Esophagus squamous epithelium (tissue), 5 donors: ENCODE data around the gene ERCC5. TPM values are rescaled to one million over a fixed set of nuclear protein-coding genes. Genes with fewer than 3 reads are reported as not detected.

Experiments
- DNase-seq: peaks from one replicate; lab custom pipeline; 2025; lab: John Stamatoyannopoulos, UW
- H3K27ac ChIP-seq, 4 donors: fragments of 200-600 bp; sonication (generic); one replicate each; pipeline ENCODE4 v1.5.1; 2016 to 2019; ENCODE audit warnings: mild to moderate bottlenecking in 1 of 4
- H3K27me3 ChIP-seq, 4 donors: fragments of 200-600 bp; sonication (generic); 1 replicate in 3 of 4; 2 replicates in 1 of 4; pipeline versions ENCODE4 v1.5.1 to v1.6.0; 2017 to 2021; ENCODE audit warnings: antibody characterized with exemption in 1 of 4
- H3K36me3 ChIP-seq, 3 donors: fragments of 200-600 bp; sonication (generic); one replicate each; pipeline ENCODE4 v1.5.1; 2016 to 2019
- H3K4me1 ChIP-seq, 3 donors: fragments of 200-600 bp; sonication (generic); one replicate each; pipeline ENCODE4 v1.5.1; 2017 to 2019
- H3K4me3 ChIP-seq, 4 donors: fragments of 200-600 bp; sonication (generic); 1 replicate in 3 of 4; 2 replicates in 1 of 4; pipeline ENCODE4 v1.5.1; 2016 to 2019; ENCODE audit warnings: mild to moderate bottlenecking in 2 of 4, moderate library complexity in 1 of 4
- H3K9me3 ChIP-seq, 3 donors: fragments of 200-600 bp; sonication (generic); one replicate each; pipeline ENCODE4 v1.5.1; 2016 to 2019
- CTCF ChIP-seq, 6 experiments: fragments of 450-650 bp in 4 of 6; fragments of 200-600 bp in 2 of 6; sonication (generic) in 2 of 6; IDR thresholded peaks; one replicate each; pipeline ENCODE4 v1.5.1; 2016 to 2019; ENCODE audit warnings: antibody characterized with exemption in 6 of 6, mild to moderate bottlenecking in 4 of 6, moderate library complexity in 4 of 6
- POLR2A ChIP-seq, 4 donors: fragments of 450-650 bp; IDR thresholded peaks; one replicate each; pipeline ENCODE4 v1.6.1; 2017; ENCODE audit warnings: antibody characterized with exemption in 4 of 4, mild to moderate bottlenecking in 4 of 4, moderate library complexity in 3 of 4
- WGBS, 2 donors: methylation state at CpG; one replicate each; pipeline ENCODE4 v1.1.5; 2018; 5-methylcytosine and 5-hydroxymethylcytosine counted together
- intact Hi-C: fragments of 100-400 bp; cut with DNase I; formaldehyde crosslinking; loops from one replicate; pipeline ENCODE4 v1.15.0; 2022
- total RNA-seq, 4 donors: library from RNA; depleted of rRNA; stranded (reverse); fragments of >200 nt; gene quantifications; one replicate each; pipeline ENCODE4 v1.1.0, GENCODE V29; 2016
- donor health status: DM: yes; HTN: yes; CAD: no.

ERCC5 gene
- total RNA-seq, 4 donors from 2014 or later: 34.9 to 70.1 (median 48.3) TPM

- intact Hi-C loops: no loop called here
- no peak for TF ChIP-seq CTCF (IDR thresholded peaks at IDR 0.05)
- TF ChIP-seq POLR2A (IDR thresholded peaks at IDR 0.05): no peak
These were observed 62.2 kb downstream of the ERCC5 start for GRCh38 chr13:102907886-102908515.

GRCh38 chr13:102909971-102910370 lies 64.1 kb downstream of the ERCC5 start:
- intact Hi-C loops: no loop called here
- H3K9me3 ChIP-seq: no peaks in the 10 kb centered on the region
- peaks cover 8 to 41% (median 8%) of the 10 kb centered on the region in 3 donors for H3K4me1 ChIP-seq
- H3K4me3 ChIP-seq: no peak overlapping the region
- no peak for TF ChIP-seq POLR2A (IDR thresholded peaks at IDR 0.05)
- TF ChIP-seq CTCF (IDR thresholded peaks at IDR 0.05): no peak
- H3K27me3 ChIP-seq: no peaks in the 10 kb centered on the region
- no peak for DNase-seq
- 85 to 100% methylated on average over 3 of the region's 3 CpGs for WGBS, 2 donors
- H3K27ac ChIP-seq: no peak overlapping the region
- no peaks in the 10 kb centered on the region for H3K36me3 ChIP-seq

More at GRCh38 chr13:102907886-102908515, 62.2 kb downstream of the ERCC5 start:
- Histone ChIP-seq H3K36me3 (no peaks in the 10 kb centered on the region), H3K27ac (no peak overlapping the region), H3K4me3 (no peak overlapping the region), H3K27me3 (no peaks in the 10 kb centered on the region), H3K9me3 (no peaks in the 10 kb centered on the region), H3K4me1 (peaks cover 0 to 24% (median 4%) of the 10 kb centered on the region in 3 donors)
- DNase-seq: no peak
- WGBS, 2 donors: 46 to 52% methylated on average over 4 of the region's 4 CpGs

GRCh38 chr13:102911336-102911735 lies 65.5 kb downstream of the ERCC5 start:
- WGBS, 2 donors: 33 to 51% methylated on average over 6 of the region's 6 CpGs
- DNase-seq: no peak
- H3K4me3 ChIP-seq: no peak overlapping the region
- H3K4me1 ChIP-seq: peaks cover 8 to 41% (median 8%) of the 10 kb centered on the region in 3 donors
- no peaks in the 10 kb centered on the region for H3K27me3 ChIP-seq
- H3K36me3 ChIP-seq: no peaks in the 10 kb centered on the region
- peak overlapping the region in 1 of 4 donors; percentile 48 for H3K27ac ChIP-seq
- H3K9me3 ChIP-seq: no peaks in the 10 kb centered on the region
- intact Hi-C loops: no loop called here
- no peak for TF ChIP-seq CTCF (IDR thresholded peaks at IDR 0.05)
- TF ChIP-seq POLR2A (IDR thresholded peaks at IDR 0.05): no peak

GRCh38 chr13:102912599-102912998 lies 66.8 kb downstream of the ERCC5 start:
- TF ChIP-seq POLR2A (IDR thresholded peaks at IDR 0.05) (no peak), CTCF (IDR thresholded peaks at IDR 0.05) (no peak)
- Histone ChIP-seq H3K9me3 (no peaks in the 10 kb centered on the region), H3K27me3 (no peaks in the 10 kb centered on the region), H3K36me3 (no peaks in the 10 kb centered on the region), H3K4me3 (no peak overlapping the region), H3K27ac (peak overlapping the region in 1 of 4 donors; percentile 13), H3K4me1 (peaks cover 8 to 41% (median 8%) of the 10 kb centered on the region in 3 donors)
- WGBS, 2 donors: 35 to 62% methylated on average over 3 of the region's 3 CpGs
- intact Hi-C loops: no loop called here
- no peak for DNase-seq

- no peak for DNase-seq
- H3K4me1 ChIP-seq: peaks cover 8 to 41% (median 8%) of the 10 kb centered on the region in 3 donors
- 13 to 18% methylated on average over 7 of the region's 7 CpGs for WGBS, 2 donors
These were observed 68.1 kb downstream of the ERCC5 start for GRCh38 chr13:102913914-102914313.

More at GRCh38 chr13:102913914-102914313, 68.1 kb downstream of the ERCC5 start:
- H3K27me3 ChIP-seq: no peaks in the 10 kb centered on the region
- H3K36me3 ChIP-seq: no peaks in the 10 kb centered on the region
- H3K4me3 ChIP-seq: no peak overlapping the region
- intact Hi-C loops: no loop called here
- no peak overlapping the region for H3K27ac ChIP-seq
- TF ChIP-seq CTCF (IDR thresholded peaks at IDR 0.05): no peak
- TF ChIP-seq POLR2A (IDR thresholded peaks at IDR 0.05): no peak
- H3K9me3 ChIP-seq: no peaks in the 10 kb centered on the region
